Measurements from ENCODE around the gene UBE2U.
"Not testable (repeated sequence)": the region's sequence is repeated elsewhere in the genome, so short reads cannot be mapped to it uniquely, and the experiment has no call there.

Gene UBE2U

GRCh38 chr1:64241069-64241468 is 37.6 kb downstream of the UBE2U start:
- no peak for DNase-seq

DNA sequence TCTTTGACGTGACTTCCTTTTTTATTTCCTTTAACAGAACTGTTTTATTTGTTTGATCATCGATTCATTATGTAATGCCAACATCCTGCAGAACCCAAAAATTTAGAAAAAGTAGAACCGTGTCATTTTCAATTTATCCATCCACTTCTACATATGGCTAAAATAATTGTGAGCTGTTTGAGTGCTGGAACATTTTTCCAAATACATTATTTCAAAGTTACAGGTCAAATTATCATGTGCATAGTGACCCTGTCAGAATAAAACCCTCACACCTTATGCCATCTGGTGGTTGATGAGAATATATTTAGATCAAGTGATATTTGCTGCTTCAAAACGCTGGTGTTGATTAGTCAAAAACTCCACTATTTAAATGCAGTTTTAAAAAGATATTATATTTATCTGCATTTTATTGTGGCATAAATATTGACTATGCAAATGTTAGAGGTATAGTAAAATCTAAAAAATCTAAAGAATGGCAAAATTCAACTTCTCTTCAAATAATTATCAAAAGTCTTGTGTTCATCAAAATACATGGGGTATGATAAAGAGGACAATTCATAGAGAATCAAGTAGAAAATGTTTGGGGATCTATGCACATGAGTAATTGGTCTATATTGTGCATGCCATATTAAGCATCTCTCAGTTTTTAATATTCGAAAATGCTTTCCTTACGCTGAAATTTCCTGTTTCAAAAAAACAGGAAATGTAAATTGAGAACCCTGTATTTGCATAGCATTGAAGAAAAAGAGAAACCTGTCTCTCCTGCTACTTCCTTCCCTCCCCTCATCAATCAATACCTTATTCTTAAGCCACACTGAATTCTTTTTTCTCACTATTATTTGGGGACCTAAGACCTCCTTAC is 39.7 kb downstream of the UBE2U start:
- DNase-seq, result no peak

- no peak for DNase-seq
Observed at GRCh38 chr1:64243757-64244080, 40.3 kb downstream of the UBE2U start.

- no peak for DNase-seq
Observed at GRCh38 chr1:64245495-64245894, 42.1 kb downstream of the UBE2U start.

DNA sequence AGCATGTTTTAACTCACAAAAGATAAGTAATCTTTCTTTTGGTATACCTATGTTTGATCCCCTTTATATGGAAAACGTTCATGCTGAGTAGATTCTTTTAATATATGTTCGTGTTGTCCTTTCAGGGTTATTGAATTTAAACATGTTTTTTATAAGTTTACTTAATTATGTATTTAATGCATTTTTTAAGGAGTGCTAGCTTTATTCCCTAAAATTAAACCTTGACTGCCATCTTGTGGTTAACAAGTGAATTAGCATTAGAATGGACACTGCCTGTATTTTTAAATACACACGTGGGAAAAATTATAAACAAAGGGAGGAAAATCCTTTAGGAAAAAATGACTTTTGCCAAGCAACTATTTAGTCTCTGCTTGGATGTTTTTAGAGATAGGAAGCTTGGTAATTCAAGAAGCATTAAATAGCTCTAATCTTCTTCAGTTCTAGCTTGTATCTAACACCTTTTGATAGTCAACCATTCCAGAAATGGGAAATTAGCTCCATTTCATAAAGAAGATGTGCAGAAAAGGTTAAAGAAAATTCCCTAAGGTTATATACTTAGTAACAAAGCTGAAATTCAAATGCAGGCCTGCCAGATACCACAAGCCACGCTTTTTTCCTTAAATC is 43.0 kb downstream of the UBE2U start:
- DNase-seq, result no peak

- DNase-seq, result no peak
Observed at GRCh38 chr1:64248065-64248464, 44.6 kb downstream of the UBE2U start.

- DNase-seq, result not testable (repeated sequence)
Observed at GRCh38 chr1:64250472-64250871, 47.0 kb downstream of the UBE2U start.

DNA sequence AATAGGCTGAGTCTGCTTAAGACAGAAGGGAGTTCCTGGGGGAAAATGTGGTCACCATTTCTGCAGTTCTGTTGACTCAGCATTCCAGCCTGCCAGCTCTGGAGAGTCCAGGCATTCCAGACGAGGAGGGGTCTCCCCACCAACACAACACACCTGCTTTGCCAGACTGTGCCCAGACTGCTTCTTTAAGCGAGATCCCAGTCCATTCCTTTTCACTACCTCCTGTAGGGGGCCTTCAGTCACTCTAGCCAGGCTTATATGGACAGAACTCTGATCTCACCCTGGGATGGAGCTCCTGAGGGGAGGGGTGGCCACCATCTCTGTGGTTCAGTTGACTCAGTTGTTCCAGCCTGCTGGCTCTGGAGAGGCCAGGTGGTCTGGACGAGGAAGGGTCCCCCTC is 48.5 kb downstream of the UBE2U start:
- DNase-seq, result no peak

- DNase-seq, result not testable (repeated sequence)
Observed at GRCh38 chr1:64257233-64257632, 53.8 kb downstream of the UBE2U start.

DNA sequence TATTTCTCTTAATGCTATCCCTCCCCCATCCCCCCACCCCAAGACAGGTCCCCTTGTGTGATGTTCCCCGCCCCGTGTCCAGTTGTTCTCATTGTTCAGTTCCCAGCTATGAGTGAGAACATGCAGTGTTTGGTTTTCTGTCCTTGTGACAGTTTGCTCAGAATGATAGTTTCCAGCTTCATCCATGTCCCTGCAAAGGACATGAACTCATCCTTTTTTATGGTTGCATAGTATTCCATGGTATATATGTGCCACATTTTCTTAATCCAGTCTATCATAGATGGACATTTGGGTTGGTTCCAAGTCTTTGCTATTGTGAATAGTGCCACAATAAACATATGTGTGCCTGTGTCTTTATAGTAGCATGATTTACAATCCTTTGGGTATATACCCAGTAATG is 55.0 kb downstream of the UBE2U start:
- not testable (repeated sequence) for DNase-seq

GRCh38 chr1:64263335-64263734 is 59.9 kb downstream of the UBE2U start:
- no peak for DNase-seq

DNA sequence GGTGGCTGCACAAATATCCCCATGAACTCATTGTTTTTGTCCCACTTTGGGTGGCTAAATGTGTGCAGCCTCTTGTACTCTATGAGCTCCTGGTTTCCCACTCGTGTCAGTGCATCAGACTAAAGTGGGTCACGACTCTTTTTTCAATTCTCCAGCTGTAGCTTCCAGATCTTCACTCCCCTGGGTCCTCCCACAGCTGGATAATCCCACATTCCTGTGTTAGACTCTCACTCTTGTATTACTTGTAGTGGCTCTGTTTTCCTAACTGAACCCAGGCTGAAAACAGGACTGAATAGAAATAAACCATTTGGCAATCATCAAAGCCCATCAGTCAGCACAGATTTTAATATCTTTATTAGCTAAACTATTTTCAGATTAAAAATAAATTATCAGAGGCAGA is 60.4 kb downstream of the UBE2U start:
- no peak for DNase-seq

DNA sequence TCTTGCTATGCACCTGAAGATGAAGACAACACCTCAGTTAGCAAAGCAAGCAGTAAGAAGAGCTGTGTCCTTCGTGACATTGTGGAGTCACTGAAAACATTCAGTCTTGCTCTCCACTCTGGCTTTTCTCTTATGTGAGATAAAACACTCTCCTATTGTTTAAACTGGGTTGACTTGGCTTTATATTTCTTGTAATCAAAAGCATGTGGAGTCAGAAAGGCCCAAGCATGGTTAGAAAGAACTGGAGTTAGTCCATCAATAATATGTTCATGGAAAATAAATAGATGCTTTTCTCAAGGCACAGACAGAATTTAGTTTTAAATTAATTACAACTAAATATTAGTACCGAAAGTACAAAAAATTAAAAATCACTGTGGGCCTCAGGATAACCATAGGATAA is 61.7 kb downstream of the UBE2U start:
- no peak for DNase-seq

DNA sequence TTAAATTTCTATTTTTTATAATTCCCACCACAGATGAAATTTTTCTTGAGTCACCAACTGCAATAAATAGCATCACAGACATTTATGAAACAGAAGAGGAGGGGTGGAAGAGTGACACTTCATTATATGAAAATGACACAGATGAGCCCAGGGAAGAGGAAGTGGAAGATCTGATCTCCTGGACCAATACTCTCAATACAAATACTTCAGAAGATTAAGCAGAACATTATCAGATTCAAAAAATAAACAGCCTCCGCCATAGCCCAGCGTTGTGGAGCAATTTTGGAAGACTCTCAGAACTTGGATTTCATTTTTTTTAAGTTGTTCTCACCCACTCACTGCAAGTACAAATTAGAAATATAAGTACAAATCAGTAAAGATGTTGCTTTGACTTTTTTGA is 63.6 kb downstream of the UBE2U start:
- no peak for DNase-seq

DNA sequence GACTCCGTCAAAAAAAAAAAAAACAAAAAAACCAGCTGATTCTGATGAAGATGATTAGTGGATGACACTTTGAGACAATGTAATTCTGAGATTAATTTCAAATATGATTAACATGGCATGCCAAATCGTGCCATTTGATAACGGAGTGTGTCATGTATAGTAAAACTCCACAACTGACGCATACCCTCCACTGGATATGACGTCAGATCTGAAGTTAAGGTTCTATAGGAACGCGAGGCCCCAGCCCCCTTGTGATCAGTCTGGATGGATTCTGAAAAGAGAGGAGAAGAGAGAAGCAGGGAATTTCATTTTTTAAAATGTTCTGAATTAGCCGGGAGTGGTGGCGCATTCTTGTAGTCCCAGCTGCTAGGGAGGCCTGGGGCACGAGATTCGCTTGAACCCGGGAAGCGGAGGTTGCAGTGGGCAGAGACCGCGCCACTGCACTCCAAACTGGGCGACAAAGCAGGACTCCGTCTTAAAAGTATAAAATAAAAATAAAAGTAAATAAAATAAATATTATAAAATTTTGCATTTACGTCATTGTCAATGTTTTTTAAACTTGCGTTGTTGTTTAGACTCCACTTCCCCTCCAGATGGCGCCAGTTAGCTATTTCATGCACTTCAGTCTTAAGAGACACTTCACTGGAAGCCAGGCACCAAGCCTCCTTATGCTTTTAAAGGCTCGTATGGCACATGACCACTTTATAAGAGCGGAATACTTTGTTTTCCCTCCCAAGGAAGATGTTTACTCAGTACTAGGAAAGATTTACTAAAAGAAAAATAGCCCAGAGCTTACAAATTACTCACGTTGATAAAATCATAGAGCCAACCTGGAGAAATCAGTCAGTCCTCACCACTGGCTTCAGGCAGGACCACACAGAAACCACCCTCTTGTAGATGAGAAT is 65.5 kb downstream of the UBE2U start:
- DNase-seq, result peak; percentile 40

DNA sequence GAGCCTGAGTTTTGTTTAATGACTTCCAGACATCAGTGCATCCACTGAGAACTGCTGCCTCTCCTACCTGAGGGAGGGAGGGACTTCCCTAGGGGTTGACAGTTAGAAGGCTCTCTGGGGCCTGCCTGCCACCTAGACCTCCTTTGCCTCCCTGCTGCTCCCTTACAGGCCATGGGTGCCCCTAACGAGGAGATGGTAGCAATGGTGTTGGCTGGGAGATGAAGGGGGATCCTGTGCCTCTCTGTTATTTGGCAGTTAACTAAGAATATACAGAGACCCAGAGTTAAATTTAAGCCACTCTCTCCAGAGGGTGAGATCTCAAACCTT is 66.1 kb downstream of the UBE2U start:
- no peak for DNase-seq

DNA sequence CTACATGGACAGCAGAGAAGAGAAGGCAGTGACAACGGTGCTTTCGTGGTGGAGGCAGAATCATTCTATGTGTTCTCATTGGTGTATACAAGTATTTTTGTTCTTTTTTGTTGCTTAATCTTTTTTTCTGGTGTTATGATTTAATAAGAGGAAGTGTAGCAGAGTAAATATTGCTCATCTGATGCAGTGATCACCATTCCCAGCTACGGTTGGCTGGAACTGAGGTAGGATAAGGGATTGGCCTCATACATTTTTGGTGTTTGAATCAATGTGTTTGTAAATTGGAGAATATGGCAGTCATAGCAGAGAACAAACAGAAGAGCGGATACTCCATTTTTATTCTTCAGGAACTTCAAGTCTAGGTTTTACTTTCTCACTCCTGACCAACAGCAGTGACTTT is 76.6 kb downstream of the UBE2U start:
- DNase-seq, result no peak

- DNase-seq, result no peak
Observed at GRCh38 chr1:64282351-64282750, 78.9 kb downstream of the UBE2U start.

DNA sequence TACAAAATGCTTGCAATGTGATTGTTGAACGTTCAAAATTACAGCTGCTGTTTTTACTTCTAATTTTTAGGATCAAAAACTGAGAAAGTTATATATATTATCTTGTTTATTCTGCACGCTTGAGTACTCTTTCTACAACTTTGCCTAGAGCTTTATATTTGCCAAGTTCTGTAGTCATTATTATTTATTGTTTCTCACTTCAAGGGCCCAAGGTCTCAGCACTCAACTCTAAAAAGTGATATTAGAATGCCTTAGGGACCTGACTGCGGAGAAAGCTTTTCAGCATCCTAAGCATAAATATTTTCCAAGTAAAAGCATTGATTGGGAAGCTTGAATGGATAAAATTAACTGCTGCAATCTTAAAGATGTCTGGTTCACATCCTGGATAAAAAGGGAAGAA is 83.6 kb downstream of the UBE2U start:
- no peak for DNase-seq

DNA sequence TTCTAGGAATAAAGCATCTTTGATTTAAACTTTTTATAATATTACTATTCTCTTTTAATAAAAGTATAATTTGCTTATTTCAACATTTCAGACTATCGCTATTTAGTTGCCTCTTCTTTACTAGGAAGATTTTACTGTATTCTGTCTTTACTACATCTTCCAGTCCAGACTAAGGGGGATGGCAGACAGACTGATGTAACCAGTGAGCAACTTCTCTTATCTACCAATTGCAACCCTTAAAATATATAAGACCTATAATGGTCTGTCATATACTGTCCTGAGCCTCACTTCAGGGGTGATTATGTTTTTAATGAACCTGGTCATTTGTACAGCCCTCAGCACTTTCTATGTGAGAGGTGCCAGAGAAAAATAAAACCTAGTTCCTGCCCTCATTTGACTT is 87.0 kb downstream of the UBE2U start:
- no peak for DNase-seq

GRCh38 chr1:64291931-64292330 is 88.5 kb downstream of the UBE2U start:
- DNase-seq, result no peak

DNA sequence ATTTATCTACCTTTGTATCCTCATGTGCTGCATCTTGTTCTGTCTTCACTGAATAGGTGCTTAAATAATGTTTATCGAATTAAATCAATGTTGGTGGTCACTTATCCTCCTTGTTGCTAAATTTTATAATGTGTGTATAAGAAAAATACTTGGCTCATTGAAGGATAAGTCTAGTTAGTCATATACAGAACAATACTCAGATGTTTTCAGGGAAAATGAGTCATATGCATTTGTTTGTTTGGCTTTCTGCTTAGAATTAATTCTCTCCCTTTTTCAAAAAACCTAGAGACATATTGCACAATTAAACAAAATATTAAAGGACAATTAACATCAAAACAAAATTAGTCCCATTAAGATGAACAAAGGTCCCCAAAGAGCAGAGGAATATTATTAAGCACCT is 89.0 kb downstream of the UBE2U start:
- DNase-seq, result no peak

DNA sequence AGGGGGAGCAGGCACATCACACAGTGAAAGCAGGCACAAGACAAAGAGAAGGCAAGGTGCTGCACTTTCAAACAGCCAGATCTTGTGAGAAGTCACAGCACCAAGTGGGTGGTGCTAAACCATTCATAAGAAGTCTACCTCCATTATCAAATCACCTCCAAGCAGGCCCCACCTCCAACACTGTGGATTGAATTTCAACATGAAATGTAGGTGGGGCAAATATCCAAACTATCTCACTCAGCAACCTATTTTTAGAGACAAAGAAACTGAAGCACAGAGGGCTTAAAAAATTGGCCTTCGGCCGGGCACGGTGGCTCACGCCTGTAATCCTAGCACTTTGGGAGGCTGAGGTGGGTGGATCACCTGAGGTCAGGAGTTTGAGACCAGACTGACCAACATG is 90.4 kb downstream of the UBE2U start:
- no peak for DNase-seq

DNA sequence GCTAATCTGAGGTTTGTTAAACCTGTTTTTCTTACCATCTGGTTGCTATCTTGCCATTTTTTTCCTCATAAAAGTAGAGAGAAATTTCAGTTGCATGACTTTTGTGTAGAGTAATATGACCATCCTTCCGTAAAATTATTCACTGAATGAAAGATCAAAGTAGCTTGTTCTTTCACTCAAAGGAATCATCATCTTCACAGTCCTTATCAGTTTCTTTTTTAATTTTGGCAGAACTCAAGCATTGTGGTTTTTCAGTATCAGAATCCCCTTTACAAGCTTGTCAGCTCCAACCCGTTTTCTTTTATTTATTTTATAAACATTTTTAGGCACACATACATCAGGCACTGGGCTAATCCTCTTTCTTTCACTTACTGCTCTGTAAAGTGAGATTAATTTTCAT is 91.7 kb downstream of the UBE2U start:
- no peak for DNase-seq

All from CD4-positive, alpha-beta T cell treated with Interleukin-15 for 1 hour (primary cell).